Thyroid gland (tissue), 4 donors: Measurements from ENCODE around the gene SOX13.

Experiments
- CTCF ChIP-seq, 6 experiments: fragments of 200-600 bp in 3 of 6; fragments of 450-650 bp in 3 of 6; sonication (generic) in 3 of 6; IDR thresholded peaks; one replicate each; pipeline ENCODE4 v1.5.1; 2016 to 2019; ENCODE audit warnings: antibody characterized with exemption in 6 of 6, mild to moderate bottlenecking in 2 of 6, inconsistent platforms in 1 of 6, moderate library complexity in 1 of 6
- POLR2A ChIP-seq, 2 donors: fragments of 450-650 bp; IDR thresholded peaks; one replicate each; pipeline ENCODE4 v1.6.1; 2017; ENCODE audit warnings: antibody characterized with exemption in 2 of 2, mild to moderate bottlenecking in 2 of 2, moderate library complexity in 1 of 2

DNA sequence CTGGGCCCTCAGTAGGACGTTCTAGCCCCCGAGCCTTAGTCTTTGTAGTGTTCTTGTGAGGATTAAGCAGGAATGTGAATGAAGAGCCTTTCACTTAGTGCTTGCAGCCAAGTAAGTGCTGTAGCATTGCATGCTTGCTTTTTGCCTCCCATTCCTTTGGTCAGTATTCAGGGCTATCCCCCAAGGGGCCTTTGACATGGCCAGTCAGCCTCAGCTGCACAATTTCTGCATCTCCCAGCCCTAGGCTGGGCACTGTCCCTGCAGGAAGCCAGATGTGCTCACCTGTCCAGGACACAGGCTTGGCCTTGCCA is 30.5 kb downstream of the SOX13 start:
- TF ChIP-seq CTCF (IDR thresholded peaks at IDR 0.05), result no peak
- TF ChIP-seq POLR2A (IDR thresholded peaks at IDR 0.05), result no peak
